GM20000 (cell line): ENCODE data around the gene SEC61A2.
A peak's percentile ranks its signal among the peaks of the same experiment; 100 is the strongest.
"Not testable (repeated sequence)": the region's sequence is repeated elsewhere in the genome, so short reads cannot be mapped to it uniquely, and the experiment has no call there.

Experiments
- DNase-seq: peaks from one replicate; pipeline ENCODE4 v3.0.0; 2012; ENCODE audit warnings: low spot score
- TF ChIP-seq, protein P1 (sequence below): IDR thresholded peaks from 2 replicates; pipeline ENCODE4 v1.5.1; 2012; ENCODE audit warnings: mild to moderate bottlenecking, control low read depth; ENCODE audit errors: extremely low read depth, missing control alignments

SEC61A2 gene

DNA sequence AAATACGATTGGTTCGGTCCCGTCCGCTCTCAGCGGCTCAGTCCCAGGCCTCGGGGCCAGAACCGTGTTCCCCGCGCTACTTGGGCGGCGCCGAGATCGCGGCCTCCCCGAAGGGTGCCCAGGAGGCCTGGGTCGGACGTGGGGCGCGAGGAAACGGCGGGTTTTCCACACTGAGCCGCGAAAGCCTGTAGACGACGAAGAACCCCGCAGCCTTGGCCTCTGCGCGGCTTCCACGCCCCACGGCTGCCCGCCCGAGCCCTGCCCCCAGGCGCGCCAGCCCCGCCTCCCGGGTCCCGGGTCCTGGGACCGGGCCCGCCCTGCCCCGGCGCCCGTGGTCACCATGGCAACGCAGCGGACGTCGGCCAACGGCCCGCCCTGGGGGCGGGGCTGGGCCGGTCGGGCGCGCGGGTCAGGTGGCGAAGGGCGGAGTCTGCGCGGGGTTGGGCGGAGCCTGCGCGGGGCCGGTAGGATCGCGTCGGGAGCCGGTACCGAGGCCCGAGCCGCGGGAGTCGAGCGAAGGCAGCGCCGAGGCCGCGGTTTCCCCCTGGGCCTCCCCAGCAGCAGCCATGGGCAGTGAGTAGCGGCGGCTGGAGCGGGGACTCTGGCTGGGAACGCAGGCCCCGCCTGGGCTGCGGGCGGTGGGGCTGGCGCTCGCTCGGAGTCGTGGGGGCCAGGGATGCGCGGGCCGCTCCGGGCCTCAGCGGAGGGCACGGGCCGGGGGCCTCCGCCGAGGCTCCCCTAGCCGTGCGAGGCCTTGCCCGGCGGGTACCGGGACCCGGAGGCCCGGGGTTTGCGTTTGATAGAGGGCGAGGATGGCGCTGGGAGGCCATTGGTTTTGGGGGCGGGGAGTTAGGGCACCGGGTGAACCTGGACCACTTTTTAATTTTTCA lies at the start of gene SEC61A2:
TSS of gene SEC61A2 (plus strand) at position 456 of the 890 bp plus-strand sequence. CDS start at position 567, 111 bp downstream.
- peak; percentile 100 for DNase-seq
- TF ChIP-seq, protein P1, sequence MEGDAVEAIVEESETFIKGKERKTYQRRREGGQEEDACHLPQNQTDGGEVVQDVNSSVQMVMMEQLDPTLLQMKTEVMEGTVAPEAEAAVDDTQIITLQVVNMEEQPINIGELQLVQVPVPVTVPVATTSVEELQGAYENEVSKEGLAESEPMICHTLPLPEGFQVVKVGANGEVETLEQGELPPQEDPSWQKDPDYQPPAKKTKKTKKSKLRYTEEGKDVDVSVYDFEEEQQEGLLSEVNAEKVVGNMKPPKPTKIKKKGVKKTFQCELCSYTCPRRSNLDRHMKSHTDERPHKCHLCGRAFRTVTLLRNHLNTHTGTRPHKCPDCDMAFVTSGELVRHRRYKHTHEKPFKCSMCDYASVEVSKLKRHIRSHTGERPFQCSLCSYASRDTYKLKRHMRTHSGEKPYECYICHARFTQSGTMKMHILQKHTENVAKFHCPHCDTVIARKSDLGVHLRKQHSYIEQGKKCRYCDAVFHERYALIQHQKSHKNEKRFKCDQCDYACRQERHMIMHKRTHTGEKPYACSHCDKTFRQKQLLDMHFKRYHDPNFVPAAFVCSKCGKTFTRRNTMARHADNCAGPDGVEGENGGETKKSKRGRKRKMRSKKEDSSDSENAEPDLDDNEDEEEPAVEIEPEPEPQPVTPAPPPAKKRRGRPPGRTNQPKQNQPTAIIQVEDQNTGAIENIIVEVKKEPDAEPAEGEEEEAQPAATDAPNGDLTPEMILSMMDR: no peak

DNA sequence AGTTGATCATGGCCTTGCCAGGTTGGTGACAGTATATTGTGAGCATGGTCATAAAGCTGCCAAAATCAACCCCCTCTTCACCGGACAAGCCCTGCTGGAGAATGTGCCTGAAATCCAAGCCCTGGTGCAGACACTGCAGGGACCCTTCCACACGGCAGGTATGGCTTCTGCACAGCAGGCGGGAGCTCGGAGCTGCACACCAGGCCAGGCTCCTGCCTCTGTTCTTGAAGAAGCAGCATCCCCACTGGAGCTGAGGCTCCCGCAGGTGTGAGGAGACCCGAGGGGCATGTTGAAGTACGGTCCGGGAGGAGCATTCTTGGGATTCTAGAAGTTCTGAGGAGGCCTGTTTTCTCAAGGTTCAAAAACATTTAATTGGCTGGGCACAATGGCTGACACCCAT lies 48.0 kb upstream of the SEC61A2 start:
- TF ChIP-seq, protein P1: no peak
- no peak for DNase-seq

DNA sequence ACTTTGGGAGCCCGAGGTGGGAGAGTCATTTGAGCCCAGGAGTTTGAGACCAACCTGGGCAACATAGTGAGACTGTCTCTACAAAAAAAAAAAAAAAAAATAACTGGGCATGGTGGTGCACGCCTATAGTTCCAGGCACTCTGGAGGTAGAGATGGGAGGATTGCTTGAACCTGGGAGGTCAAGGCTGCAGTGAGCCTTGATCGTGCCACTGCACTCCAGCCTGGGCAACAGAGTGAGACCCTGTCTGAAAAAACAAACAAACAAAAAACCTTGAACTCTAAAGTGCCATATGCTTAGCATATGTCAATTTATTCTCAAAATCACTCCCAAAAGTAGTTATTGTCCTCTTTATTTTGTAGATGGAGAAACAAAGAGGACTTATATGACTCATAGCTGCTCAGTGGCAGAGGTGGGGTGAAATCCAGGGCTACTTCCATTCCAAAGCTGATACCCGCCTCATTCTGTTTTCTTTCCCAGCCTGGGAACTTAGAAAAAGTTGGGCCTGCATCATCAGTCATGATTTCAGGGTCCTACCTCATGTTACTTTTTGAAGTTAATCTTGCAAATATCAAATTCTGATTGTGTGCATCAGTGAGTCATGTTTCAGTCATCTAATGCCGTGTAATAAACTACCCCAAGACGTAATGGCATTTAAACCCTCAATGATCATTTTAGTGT lies 47.5 kb upstream of the SEC61A2 start:
- TF ChIP-seq, protein P1: no peak
- DNase-seq: no peak

DNA sequence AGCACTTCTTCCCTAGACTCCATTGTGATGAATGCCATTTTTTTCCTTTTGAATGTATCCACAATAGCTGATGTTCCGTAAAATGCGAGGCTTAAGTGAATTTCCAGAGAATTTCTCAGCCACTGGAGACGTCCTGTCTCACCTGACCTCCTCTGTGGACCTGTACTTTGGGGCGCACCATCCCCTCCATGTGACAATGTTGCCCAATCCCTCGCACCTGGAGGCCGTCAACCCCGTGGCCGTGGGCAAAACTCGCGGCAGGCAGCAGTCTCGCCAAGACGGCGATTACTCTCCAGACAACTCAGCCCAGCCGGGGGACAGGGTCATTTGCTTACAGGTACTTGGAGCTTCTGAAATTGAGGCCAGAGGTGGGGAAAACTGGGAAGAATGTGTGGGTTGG lies 40.6 kb upstream of the SEC61A2 start:
- DNase-seq: no peak
- TF ChIP-seq, protein P1: no peak

DNA sequence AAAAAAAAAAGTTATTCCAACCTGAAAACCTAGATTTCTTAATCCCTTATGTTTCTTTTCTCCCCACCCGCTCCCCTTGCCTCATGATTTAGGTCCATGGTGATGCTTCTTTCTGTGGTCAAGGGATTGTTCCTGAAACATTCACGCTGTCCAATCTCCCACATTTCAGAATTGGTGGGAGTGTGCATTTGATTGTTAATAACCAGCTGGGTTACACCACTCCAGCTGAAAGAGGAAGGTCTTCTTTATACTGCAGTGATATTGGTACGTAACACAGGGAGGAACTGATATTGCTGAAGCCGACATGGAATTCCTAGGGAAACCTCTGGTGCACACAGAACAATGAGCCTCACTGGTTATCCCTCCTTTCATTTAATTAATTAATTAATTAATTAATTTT lies 38.1 kb upstream of the SEC61A2 start:
- DNase-seq: no peak
- TF ChIP-seq, protein P1: no peak

DNA sequence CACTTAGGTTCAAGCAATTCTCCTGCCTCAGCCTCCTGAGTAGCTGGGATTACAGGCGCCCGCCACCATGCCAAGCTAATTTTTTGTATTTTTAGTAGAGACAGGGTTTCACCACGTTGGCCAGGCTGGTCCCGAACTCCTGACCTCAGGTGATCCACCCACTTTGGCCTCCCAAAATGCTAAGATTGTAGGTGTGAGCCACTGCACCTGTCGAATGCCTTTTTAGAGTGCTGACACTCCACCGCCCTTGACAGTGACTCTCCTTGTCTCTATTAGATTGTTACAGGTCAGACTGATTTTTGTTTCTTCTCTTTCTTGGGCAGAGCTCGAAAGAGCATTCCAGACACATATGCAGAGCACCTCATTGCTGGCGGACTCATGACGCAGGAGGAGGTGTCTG lies 32.1 kb upstream of the SEC61A2 start:
- not testable (repeated sequence) for DNase-seq

DNA sequence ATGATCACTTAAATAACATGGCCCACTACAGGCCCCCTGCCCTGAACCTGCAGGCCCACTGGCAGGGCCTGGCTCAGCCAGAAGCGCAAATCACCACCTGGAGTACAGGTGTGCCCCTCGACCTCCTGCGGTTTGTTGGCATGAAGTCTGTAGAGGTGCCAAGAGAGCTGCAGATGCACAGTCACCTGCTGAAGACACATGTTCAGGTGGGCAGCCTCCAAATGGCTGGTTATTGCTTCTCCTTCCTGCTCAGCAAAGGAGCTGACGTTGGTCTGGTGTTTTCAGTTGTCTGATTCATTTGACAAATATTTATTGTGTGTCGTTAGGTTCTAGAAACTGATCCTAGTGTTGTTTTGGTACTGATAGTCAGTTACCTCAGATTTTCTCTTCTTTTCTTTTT lies 31.7 kb upstream of the SEC61A2 start:
- TF ChIP-seq, protein P1: no peak

DNA sequence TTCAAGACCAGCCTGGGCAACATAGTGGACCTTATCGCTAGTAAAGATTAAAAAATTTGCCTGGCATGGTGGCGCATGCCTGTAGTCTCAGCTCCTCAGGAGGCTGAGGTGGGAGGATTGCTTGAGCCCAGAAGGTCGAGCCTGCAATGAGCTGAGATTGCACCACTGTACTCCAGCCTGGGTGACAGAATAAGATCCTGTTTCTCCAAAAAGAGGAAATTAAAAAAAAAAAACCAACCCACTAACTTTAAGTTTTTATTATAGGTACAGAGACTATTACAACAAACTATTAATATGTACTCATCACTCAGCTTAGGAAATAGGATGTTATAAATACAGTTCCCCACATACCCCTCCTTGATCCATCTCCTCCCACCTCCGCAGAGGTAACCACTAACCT lies 30.5 kb upstream of the SEC61A2 start:
- DNase-seq: no peak

More for the DNA sequence above, 31.7 kb upstream of the SEC61A2 start:
- DNase-seq: no peak

More for the DNA sequence above, 30.5 kb upstream of the SEC61A2 start:
- TF ChIP-seq, protein P1: no peak
